Measurements from ENCODE around the gene DEPDC1.
"Not testable (repeated sequence)": the region's sequence is repeated elsewhere in the genome, so short reads cannot be mapped to it uniquely, and the experiment has no call there.

The DEPDC1 gene

GRCh38 chr1:68496680-68497357 is at the start of gene DEPDC1:
Gene DEPDC1 (minus strand): TSS chr1:68497082. CDS start chr1:68496999, 83 bp downstream.
- DNase-seq = peak; percentile 99

GRCh38 chr1:68544651-68545050 is 47.8 kb upstream of the DEPDC1 start:
- no peak for DNase-seq

GRCh38 chr1:68542586-68542985 is 45.7 kb upstream of the DEPDC1 start:
- peak; percentile 70 for DNase-seq

- no peak for DNase-seq
Observed at GRCh38 chr1:68538941-68539340, 42.1 kb upstream of the DEPDC1 start.

- no peak for DNase-seq
Observed at GRCh38 chr1:68528243-68528642, 31.4 kb upstream of the DEPDC1 start.

- DNase-seq = no peak
Observed at GRCh38 chr1:68525781-68526180, 28.9 kb upstream of the DEPDC1 start.

GRCh38 chr1:68521286-68521685 is 24.4 kb upstream of the DEPDC1 start:
- DNase-seq = no peak

GRCh38 chr1:68516066-68516465 is 19.2 kb upstream of the DEPDC1 start:
- no peak for DNase-seq

GRCh38 chr1:68511254-68511653 is 14.4 kb upstream of the DEPDC1 start:
- no peak for DNase-seq

GRCh38 chr1:68506386-68506785 is 9.5 kb upstream of the DEPDC1 start:
- no peak for DNase-seq

GRCh38 chr1:68503085-68503484 is 6.2 kb upstream of the DEPDC1 start:
- DNase-seq = no peak

GRCh38 chr1:68497358-68497698 is 446 bp upstream of the DEPDC1 start:
- DNase-seq = no peak

- peak; percentile 64 for DNase-seq
Observed at GRCh38 chr1:68495968-68496679, 758 bp downstream of the DEPDC1 start.

- peak; percentile 54 for DNase-seq
Observed at GRCh38 chr1:68495532-68495931, 1.4 kb downstream of the DEPDC1 start.

- DNase-seq = no peak
Observed at GRCh38 chr1:68493193-68493592, 3.7 kb downstream of the DEPDC1 start.

GRCh38 chr1:68492255-68492654 is 4.6 kb downstream of the DEPDC1 start:
- not testable (repeated sequence) for DNase-seq

- DNase-seq = no peak
Observed at GRCh38 chr1:68490046-68490651, 6.7 kb downstream of the DEPDC1 start.

GRCh38 chr1:68485431-68486022 is 11.4 kb downstream of the DEPDC1 start:
- DNase-seq = no peak

GRCh38 chr1:68484618-68485017 is 12.3 kb downstream of the DEPDC1 start:
- no peak for DNase-seq

GRCh38 chr1:68481041-68481440 is 15.8 kb downstream of the DEPDC1 start:
- DNase-seq = no peak

- DNase-seq = no peak
Observed at GRCh38 chr1:68479501-68479900, 17.4 kb downstream of the DEPDC1 start.

GRCh38 chr1:68478662-68479061 is 18.2 kb downstream of the DEPDC1 start:
- DNase-seq = no peak

- DNase-seq = not testable (repeated sequence)
Observed at GRCh38 chr1:68476626-68477025, 20.3 kb downstream of the DEPDC1 start.

GRCh38 chr1:68473060-68473459 is 23.8 kb downstream of the DEPDC1 start:
- no peak for DNase-seq
